IMR-90 (cell line): Measurements from ENCODE around the gene PACC1. TPM values are rescaled to one million over a fixed set of nuclear protein-coding genes. Genes with fewer than 3 reads are reported as not detected.

Source experiments
- ATAC-seq: fragments of 200-7000 bp; cut with Tn5 transposase; 2 replicates; pipeline ENCODE4 v1.9.1; 2020; ENCODE audit warnings: low read depth, mild to moderate bottlenecking, moderate library complexity
- BruUV-seq: library from RNA; stranded (reverse); fragments of 400-500 nt; replicated peaks from 2 replicates; lab custom pipeline; 2021; lab: Mats Ljungman, UMichigan
- CTCF ChIA-PET: fragments of 300-600 bp; formaldehyde crosslinking; extraction: SDS; loops from one replicate; lab custom pipeline; 2021; ENCODE audit warnings: antibody characterized with exemption; lab: Yijun Ruan, JAX
- POLR2A ChIA-PET: fragments of 300-600 bp; sonication (Branson Sonifier 250); formaldehyde crosslinking; loops from one replicate; lab custom pipeline; 2022; ENCODE audit warnings: antibody characterized with exemption; ENCODE audit not compliant: unreplicated experiment; lab: Charles Lee
- DNase-seq: peaks from one replicate; pipeline ENCODE4 v3.0.0; 2013
- H2AFZ ChIP-seq: replicated peaks from 2 replicates; pipeline ENCODE3; 2013; ENCODE audit warnings: low read length, mild to moderate bottlenecking; ENCODE audit not compliant: poor library complexity
- H2AK5ac ChIP-seq: 2 replicates; pipeline ENCODE4 v1.6.1; 2013; ENCODE audit warnings: low read depth, low read length, inconsistent platforms
- H2AK9ac ChIP-seq: replicated peaks from 2 replicates; pipeline ENCODE3; 2013; ENCODE audit warnings: mild to moderate bottlenecking, low read depth, low read length, moderate library complexity; ENCODE audit not compliant: poor library complexity
- H2BK120ac ChIP-seq: 2 replicates; pipeline ENCODE4 v1.6.1; 2013; ENCODE audit warnings: low read depth, low read length, inconsistent platforms
- H2BK15ac ChIP-seq: 3 replicates; pipeline ENCODE4 v1.6.1; 2013; ENCODE audit warnings: low read depth, low read length, inconsistent platforms
- H2BK20ac ChIP-seq: 2 replicates; pipeline ENCODE4 v1.6.1; 2013; ENCODE audit warnings: low read depth, mild to moderate bottlenecking, inconsistent platforms, low read length, moderate library complexity
- H2BK5ac ChIP-seq: 2 replicates; pipeline ENCODE4 v1.6.1; 2013; ENCODE audit warnings: mild to moderate bottlenecking, low read depth, low read length, inconsistent platforms; ENCODE audit not compliant: poor library complexity, severe bottlenecking
- H3K14ac ChIP-seq: replicated peaks from 2 replicates; pipeline ENCODE4 v1.6.1; 2013; ENCODE audit warnings: low read depth, low read length, inconsistent platforms
- H3K18ac ChIP-seq: 2 replicates; pipeline ENCODE4 v1.6.1; 2013; ENCODE audit warnings: low read depth, low read length, control low read depth
- H3K23ac ChIP-seq: 2 replicates; pipeline ENCODE4 v1.6.1; 2013; ENCODE audit warnings: low read depth, low read length, inconsistent platforms
- H3K27ac ChIP-seq: 2 replicates; pipeline ENCODE4 v1.5.1; 2013; ENCODE audit warnings: mild to moderate bottlenecking, control low read depth, low read length; ENCODE audit not compliant: insufficient read depth
- H3K27me3 ChIP-seq: 2 replicates; pipeline ENCODE4 v1.6.1; 2013; ENCODE audit warnings: low read length; ENCODE audit not compliant: control insufficient read depth, insufficient read depth
- H3K36me3 ChIP-seq: 2 replicates; pipeline ENCODE4 v1.6.1; 2013; ENCODE audit warnings: low read length, mixed read lengths; ENCODE audit not compliant: control insufficient read depth, insufficient read depth
- H3K4ac ChIP-seq: 2 replicates; pipeline ENCODE4 v1.6.1; 2013; ENCODE audit warnings: low read depth, low read length, inconsistent platforms
- H3K4me1 ChIP-seq: 2 replicates; pipeline ENCODE4 v1.6.1; 2013; ENCODE audit warnings: low read length, mixed read lengths; ENCODE audit not compliant: control insufficient read depth, insufficient read depth
- H3K4me2 ChIP-seq: 2 replicates; pipeline ENCODE4 v1.6.1; 2013; ENCODE audit warnings: low read depth, mild to moderate bottlenecking, control low read depth, low read length, moderate library complexity
- H3K4me3 ChIP-seq: 2 replicates; pipeline ENCODE4 v1.5.1; 2013; ENCODE audit warnings: low read depth, mild to moderate bottlenecking, control low read depth, low read length, moderate library complexity; ENCODE audit not compliant: insufficient read depth
- H3K56ac ChIP-seq: 2 replicates; pipeline ENCODE4 v1.6.1; 2013; ENCODE audit warnings: low read length, inconsistent platforms; ENCODE audit not compliant: insufficient read depth; ENCODE audit errors: extremely low read depth
- H3K79me1 ChIP-seq, 2 experiments: 2 replicates each; pipeline ENCODE4 v1.6.1; 2013; ENCODE audit warnings: low read length in 2 of 2, inconsistent platforms in 1 of 2, low read depth in 1 of 2
- H3K9ac ChIP-seq: 2 replicates; pipeline ENCODE4 v1.6.1; 2013; ENCODE audit warnings: low read depth, low read length, control low read depth
- H3K9me1 ChIP-seq: 2 replicates; pipeline ENCODE4 v1.6.1; 2013; ENCODE audit warnings: low read length, inconsistent platforms; ENCODE audit not compliant: insufficient read depth
- H3K9me3 ChIP-seq: 2 replicates; pipeline ENCODE4 v1.6.1; 2013; ENCODE audit warnings: low read length; ENCODE audit not compliant: control insufficient read depth, insufficient read depth
- H4K20me1 ChIP-seq: 2 replicates; pipeline ENCODE4 v1.6.1; 2013; ENCODE audit warnings: low read length, inconsistent platforms; ENCODE audit not compliant: insufficient read depth
- H4K5ac ChIP-seq: 2 replicates; pipeline ENCODE4 v1.6.1; 2013; ENCODE audit warnings: mild to moderate bottlenecking, low read depth, low read length, control low read depth
- H4K8ac ChIP-seq, 2 experiments: 2 replicates each; pipeline ENCODE4 v1.6.1; 2013; ENCODE audit warnings: low read depth in 2 of 2, low read length in 2 of 2, control low read depth in 1 of 2, inconsistent platforms in 1 of 2
- H4K91ac ChIP-seq: 2 replicates; pipeline ENCODE4 v1.6.1; 2013; ENCODE audit warnings: low read depth, low read length, inconsistent platforms; ENCODE audit not compliant: insufficient read depth
- CEBPB ChIP-seq: IDR thresholded peaks from 2 replicates; pipeline ENCODE4 v1.6.1; 2012; ENCODE audit warnings: low read depth, low read length, improper control_type of control experiment
- CHD1 ChIP-seq: IDR thresholded peaks from 2 replicates; pipeline ENCODE4 v1.6.1; 2012; ENCODE audit warnings: low read depth, low read length, improper control_type of control experiment
- FOS ChIP-seq: fragments of 150-350 bp; IDR thresholded peaks from 2 replicates; pipeline ENCODE4 v1.6.1; 2016; ENCODE audit warnings: low read depth, low read length
- MAFK ChIP-seq: IDR thresholded peaks from 2 replicates; pipeline ENCODE4 v1.6.1; 2012; ENCODE audit warnings: low read depth, low read length, improper control_type of control experiment
- MXI1 ChIP-seq: IDR thresholded peaks from 2 replicates; pipeline ENCODE4 v1.6.1; 2012; ENCODE audit warnings: low read depth, mild to moderate bottlenecking, low read length, moderate library complexity, borderline replicate concordance
- NFE2L2 ChIP-seq: fragments of 150-350 bp; IDR thresholded peaks from 2 replicates; pipeline ENCODE4 v1.6.1; 2016; ENCODE audit warnings: low read depth, mild to moderate bottlenecking, low read length
- RAD21 ChIP-seq: IDR thresholded peaks from 2 replicates; pipeline ENCODE4 v1.6.1; 2012; ENCODE audit warnings: low read length, improper control_type of control experiment
- RCOR1 ChIP-seq: IDR thresholded peaks from 2 replicates; pipeline ENCODE4 v1.6.1; 2012; ENCODE audit warnings: mild to moderate bottlenecking, low read length, improper control_type of control experiment; ENCODE audit not compliant: insufficient replicate concordance
- RFX5 ChIP-seq: IDR thresholded peaks from 2 replicates; pipeline ENCODE4 v1.8.0; 2012; ENCODE audit warnings: low read depth, mild to moderate bottlenecking, low read length, moderate library complexity
- SMC3 ChIP-seq: fragments of 150-350 bp; IDR thresholded peaks from 2 replicates; pipeline ENCODE4 v1.6.1; 2016; ENCODE audit warnings: low read depth, mild to moderate bottlenecking, antibody characterized with exemption, low read length, moderate library complexity
- USF2 ChIP-seq: fragments of 150-350 bp; IDR thresholded peaks from 2 replicates; pipeline ENCODE4 v1.6.1; 2017; ENCODE audit warnings: mild to moderate bottlenecking, antibody characterized with exemption, low read length, low read depth
- WGBS, 2 experiments: methylation state at CpG; one replicate each; pipeline versions ENCODE4 v1.1.5 to v1.1.7; 2013; ENCODE audit warnings: missing lambda C conversion rate in 2 of 2; ENCODE audit not compliant: insufficient read length in 1 of 2; ENCODE audit errors: extremely low coverage in 2 of 2; 5-methylcytosine and 5-hydroxymethylcytosine counted together
- dilution Hi-C: fragments of 300-500 bp; cut with HindIII; formaldehyde crosslinking; loops from one replicate; pipeline ENCODE4 v1.14.3; 2018; ENCODE audit warnings: low sequenced_read_pairs; ENCODE audit not compliant: unreplicated experiment
- in situ Hi-C: fragments of 300-500 bp; cut with MboI; formaldehyde crosslinking; loops from 3 replicates; pipeline ENCODE4 v1.14.3; 2019; ENCODE audit warnings: low sequenced_read_pairs, inconsistent platforms, mixed read lengths
- intact Hi-C: fragments of 100-400 bp; cut with micrococcal nuclease; formaldehyde crosslinking; loops from 2 replicates; pipeline ENCODE4 v1.10.0; 2022
- polyA plus RNA-seq, 3 experiments: library from polyadenylated mRNA; depleted of rRNA; stranded (reverse); fragments of >200 nt; gene quantifications; 2 replicates each; pipeline ENCODE4 v1.2.3, GENCODE V29; 2012; ENCODE audit warnings: low replicate concordance in 1 of 3
- total RNA-seq: library from RNA; depleted of rRNA; stranded (reverse); fragments of >200 nt; gene quantifications from 2 replicates; pipeline ENCODE4 v1.2.3, GENCODE V29; 2012
- TF ChIP-seq, protein P1 (sequence below): conservative IDR thresholded peaks from 2 replicates; pipeline ENCODE4 v1.5.1; 2012; ENCODE audit warnings: mild to moderate bottlenecking, low read depth, low read length, improper control_type of control experiment
- TF ChIP-seq, protein P2 (sequence below): fragments of 150-350 bp; IDR thresholded peaks from 2 replicates; pipeline ENCODE4 v1.6.1; 2016; ENCODE audit warnings: low read depth, mild to moderate bottlenecking, low read length, moderate library complexity, borderline replicate concordance

PACC1 gene
- total and polyA plus RNA-seq, 2 of the 4 experiments (the other 2 are of a cell fraction): 8.6 to 13.4 TPM

- no peak overlapping the region for H3K14ac ChIP-seq
- H2AK9ac ChIP-seq: peak overlapping the region; percentile 43
- CTCF ChIA-PET: interaction anchor here (0.6 to 3.3 kb wide), 43 partner anchors 9 to 777 kb away, joined by 3 to 45 read pairs (median 4); partner anchors contain the start of genes DTL, INTS7, NENF and PACC1
- no peak overlapping the region for H3K4me3 ChIP-seq
- no peak overlapping the region for H3K56ac ChIP-seq
- no peak overlapping the region for H3K23ac ChIP-seq
- no peak overlapping the region for H4K5ac ChIP-seq
- H3K27ac ChIP-seq: no peak overlapping the region
- peaks cover 4% of the 10 kb centered on the region; the same call in 1 of the 2 replicates for H3K4me1 ChIP-seq
- DNase-seq (peak; percentile 82), ATAC-seq (peak; percentile 90)
- no peak overlapping the region for H4K8ac ChIP-seq
- BruUV-seq: no TSS peak
- POLR2A ChIA-PET: no interaction called here
- in situ Hi-C loops: loop anchor here (5.0 to 10.0 kb wide), 3 partner anchors 161 to 771 kb away; no protein-coding TSS in a partner anchor
- no peaks in the 10 kb centered on the region for H3K36me3 ChIP-seq
- no peak overlapping the region for H2BK20ac ChIP-seq
- H2BK15ac ChIP-seq: no peak overlapping the region
- 0% methylated on average over 1 of the region's 10 CpGs; no CpG with 5 or more reads in 1 of the 2 experiments for WGBS, 2 experiments
- no peak overlapping the region for H3K18ac ChIP-seq
- no peaks in the 10 kb centered on the region for H3K27me3 ChIP-seq
- H2AK5ac ChIP-seq: no peak overlapping the region
- H2BK5ac ChIP-seq: no peak overlapping the region
- no peaks in the 10 kb centered on the region for H4K20me1 ChIP-seq
- H2BK120ac ChIP-seq: no peak overlapping the region
- dilution Hi-C loops: no loop called here
- no peaks in the 10 kb centered on the region for H3K79me1 ChIP-seq
- H3K9me3 ChIP-seq: peaks cover 8% of the 10 kb centered on the region; the same call in 1 of the 2 replicates
- intact Hi-C loops: loop anchor here (1.0 to 5.0 kb wide), 7 partner anchors 88 to 774 kb away; partner anchors contain the start of genes DTL and INTS7
- H3K4me2 ChIP-seq: peak overlapping the region; percentile 49; the same call in 1 of the 2 replicates
- no peak overlapping the region for H3K4ac ChIP-seq
- no peaks in the 10 kb centered on the region for H3K9me1 ChIP-seq
- H4K91ac ChIP-seq: no peak overlapping the region
- H2AFZ ChIP-seq: peak overlapping the region; percentile 80
- H3K9ac ChIP-seq: no peak overlapping the region; the same call in 1 of the 2 replicates
- TF ChIP-seq CEBPB (no peak), MAFK (no peak), SMC3 (peak; percentile 95), RAD21 (peak; percentile 98), MXI1 (no peak), RCOR1 (no peak), CHD1 (no peak; the same call in 1 of the 2 replicates), FOS (no peak), NFE2L2 (no peak), RFX5 (no peak), USF2 (no peak)
- TF ChIP-seq, protein P1, sequence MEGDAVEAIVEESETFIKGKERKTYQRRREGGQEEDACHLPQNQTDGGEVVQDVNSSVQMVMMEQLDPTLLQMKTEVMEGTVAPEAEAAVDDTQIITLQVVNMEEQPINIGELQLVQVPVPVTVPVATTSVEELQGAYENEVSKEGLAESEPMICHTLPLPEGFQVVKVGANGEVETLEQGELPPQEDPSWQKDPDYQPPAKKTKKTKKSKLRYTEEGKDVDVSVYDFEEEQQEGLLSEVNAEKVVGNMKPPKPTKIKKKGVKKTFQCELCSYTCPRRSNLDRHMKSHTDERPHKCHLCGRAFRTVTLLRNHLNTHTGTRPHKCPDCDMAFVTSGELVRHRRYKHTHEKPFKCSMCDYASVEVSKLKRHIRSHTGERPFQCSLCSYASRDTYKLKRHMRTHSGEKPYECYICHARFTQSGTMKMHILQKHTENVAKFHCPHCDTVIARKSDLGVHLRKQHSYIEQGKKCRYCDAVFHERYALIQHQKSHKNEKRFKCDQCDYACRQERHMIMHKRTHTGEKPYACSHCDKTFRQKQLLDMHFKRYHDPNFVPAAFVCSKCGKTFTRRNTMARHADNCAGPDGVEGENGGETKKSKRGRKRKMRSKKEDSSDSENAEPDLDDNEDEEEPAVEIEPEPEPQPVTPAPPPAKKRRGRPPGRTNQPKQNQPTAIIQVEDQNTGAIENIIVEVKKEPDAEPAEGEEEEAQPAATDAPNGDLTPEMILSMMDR: peak; percentile 96
- TF ChIP-seq, protein P2, sequence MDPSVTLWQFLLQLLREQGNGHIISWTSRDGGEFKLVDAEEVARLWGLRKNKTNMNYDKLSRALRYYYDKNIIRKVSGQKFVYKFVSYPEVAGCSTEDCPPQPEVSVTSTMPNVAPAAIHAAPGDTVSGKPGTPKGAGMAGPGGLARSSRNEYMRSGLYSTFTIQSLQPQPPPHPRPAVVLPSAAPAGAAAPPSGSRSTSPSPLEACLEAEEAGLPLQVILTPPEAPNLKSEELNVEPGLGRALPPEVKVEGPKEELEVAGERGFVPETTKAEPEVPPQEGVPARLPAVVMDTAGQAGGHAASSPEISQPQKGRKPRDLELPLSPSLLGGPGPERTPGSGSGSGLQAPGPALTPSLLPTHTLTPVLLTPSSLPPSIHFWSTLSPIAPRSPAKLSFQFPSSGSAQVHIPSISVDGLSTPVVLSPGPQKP: no peak
Measured at GRCh38 chr1:212455803-212456528, 41.3 kb upstream of the PACC1 start.
